NCI-H524 treated with DMSO at 0.1 percent for 48 hours (cell line): ENCODE results near the gene SMIM29.
"Not testable (repeated sequence)": the region's sequence is repeated elsewhere in the genome, so short reads cannot be mapped to it uniquely, and the experiment has no call there.

Source experiments
- DNase-seq: peaks from one replicate; lab custom pipeline; 2025; lab: John Stamatoyannopoulos, UW

SMIM29 gene

DNA sequence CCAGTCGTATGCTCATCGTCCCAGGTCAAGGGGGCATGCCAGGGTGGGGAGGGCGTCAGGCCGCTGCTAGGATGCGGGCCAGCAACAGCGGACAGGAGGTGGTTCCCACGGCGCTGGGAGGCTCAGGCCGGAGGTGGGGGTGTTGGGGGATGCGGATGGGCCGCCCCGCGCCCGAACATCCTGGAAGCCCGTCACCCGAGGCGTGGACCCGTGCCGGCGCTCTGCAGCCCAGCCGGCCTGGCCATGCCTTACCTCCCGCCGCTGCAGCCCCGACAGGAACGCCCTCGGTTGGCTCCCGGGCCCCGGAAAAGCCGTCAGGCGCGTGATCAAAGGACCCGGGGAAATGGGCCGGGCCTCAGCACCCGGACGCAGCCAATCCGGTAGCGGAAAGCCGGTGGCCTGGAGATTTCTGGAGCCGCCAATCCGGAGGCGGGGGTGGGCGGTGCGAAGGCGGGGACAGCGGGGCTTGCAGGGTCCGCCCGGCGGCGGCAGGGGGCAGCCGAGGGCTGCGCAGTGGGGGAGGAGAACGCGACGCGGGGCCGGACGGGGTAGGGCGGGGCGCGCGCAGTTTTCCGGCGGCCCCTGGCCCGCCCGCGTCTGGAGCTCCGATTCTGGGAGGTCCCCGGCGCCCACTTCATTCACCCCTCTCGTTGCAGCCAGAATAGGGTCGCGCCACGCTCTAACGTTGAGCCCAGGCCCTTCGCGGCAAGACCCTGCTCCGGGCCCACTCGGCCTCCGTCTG, at the start of gene SMIM29:
Gene SMIM29, minus strand, starts transcription at position 280 of the 742 bp plus-strand sequence. CDS start 1,215 bp downstream, outside the sequence.
- DNase-seq = peak; percentile 66

DNA sequence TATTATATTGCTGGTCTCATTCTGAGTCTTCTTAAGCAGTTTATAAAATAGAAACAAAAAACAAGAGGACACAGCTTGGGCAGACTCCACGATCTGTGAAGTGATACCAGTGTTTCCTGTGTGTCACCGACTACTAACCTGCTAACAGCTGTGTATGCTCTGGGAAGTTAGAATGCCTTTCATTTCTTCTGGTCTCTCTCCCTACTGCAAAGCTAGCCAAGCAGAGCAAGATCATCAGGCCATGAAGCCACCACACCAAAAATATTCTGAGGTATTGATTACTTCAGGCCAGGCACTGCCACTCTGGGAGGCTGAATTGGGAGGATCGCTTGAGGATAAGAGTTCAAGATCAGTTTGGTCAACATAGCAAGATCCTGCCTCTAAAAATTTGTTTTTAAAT, 46.9 kb upstream of the SMIM29 start:
- DNase-seq = no peak

- no peak for DNase-seq
Observed at GRCh38 chr6:34292954-34293353, 44.1 kb upstream of the SMIM29 start.

GRCh38 chr6:34289137-34289536, 40.3 kb upstream of the SMIM29 start:
- DNase-seq = no peak

DNA sequence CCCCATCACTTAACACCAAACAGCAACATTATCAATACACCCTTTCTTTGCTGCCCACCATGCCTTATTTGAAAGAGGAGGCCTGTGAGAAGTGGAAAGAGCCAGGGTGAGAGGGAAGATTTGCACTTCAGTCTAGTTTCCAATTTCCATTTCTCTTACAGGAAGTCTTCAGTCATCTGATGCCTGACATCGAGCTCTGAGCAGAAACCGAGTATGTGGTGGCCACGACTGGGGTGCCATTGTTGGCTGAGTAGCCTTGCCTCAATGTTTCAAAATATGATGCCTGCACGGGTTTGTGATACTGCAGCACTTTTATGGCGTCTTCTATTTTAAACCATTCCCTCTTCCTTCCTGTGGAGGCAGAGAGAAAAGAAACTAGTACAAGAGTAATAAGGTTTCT, 39.8 kb upstream of the SMIM29 start:
- no peak for DNase-seq

GRCh38 chr6:34285448-34286164, 36.8 kb upstream of the SMIM29 start:
- no peak for DNase-seq

DNA sequence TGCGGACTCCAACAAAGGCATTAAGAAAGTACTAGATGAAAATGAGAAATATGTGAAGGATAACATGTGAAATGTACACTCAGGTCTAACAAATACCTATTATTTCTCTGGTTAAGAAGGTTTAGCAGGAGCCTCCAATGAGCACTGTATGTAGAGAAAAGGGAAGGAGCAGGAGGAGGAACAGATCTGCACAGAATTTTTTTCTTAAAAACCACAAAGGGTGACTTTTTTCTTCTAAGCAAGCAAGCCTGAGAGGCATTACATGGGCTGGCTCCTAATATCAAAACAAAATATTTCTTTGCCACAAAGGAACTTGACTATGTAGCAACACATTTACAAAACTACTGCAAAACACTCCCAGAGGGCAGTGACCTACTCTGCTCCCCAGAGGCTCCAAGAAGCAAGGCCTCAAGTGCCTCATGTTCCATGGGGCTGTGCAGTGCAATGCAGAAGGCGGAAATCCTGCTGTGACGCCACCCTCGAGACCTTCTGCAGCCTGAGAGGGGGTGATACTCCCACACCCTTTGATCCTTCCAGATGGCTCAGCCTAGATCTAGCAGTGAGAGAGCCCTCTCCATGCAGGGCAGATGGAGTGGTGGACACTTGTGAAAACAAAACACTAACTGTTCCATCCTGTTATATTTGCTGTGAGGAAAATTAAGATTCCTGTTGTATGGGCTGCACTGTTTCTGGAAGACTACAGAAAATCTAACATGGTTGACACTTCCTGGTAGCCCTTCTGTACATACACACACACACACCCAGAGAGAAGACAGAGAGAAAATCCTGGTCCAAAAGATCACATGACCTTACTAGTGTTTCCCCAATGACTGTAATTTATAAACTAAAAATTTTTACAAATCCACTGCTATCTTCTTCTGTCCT, 36.0 kb upstream of the SMIM29 start:
- peak; percentile 73 for DNase-seq

GRCh38 chr6:34281702-34282334, 33.0 kb upstream of the SMIM29 start:
- no peak for DNase-seq

DNA sequence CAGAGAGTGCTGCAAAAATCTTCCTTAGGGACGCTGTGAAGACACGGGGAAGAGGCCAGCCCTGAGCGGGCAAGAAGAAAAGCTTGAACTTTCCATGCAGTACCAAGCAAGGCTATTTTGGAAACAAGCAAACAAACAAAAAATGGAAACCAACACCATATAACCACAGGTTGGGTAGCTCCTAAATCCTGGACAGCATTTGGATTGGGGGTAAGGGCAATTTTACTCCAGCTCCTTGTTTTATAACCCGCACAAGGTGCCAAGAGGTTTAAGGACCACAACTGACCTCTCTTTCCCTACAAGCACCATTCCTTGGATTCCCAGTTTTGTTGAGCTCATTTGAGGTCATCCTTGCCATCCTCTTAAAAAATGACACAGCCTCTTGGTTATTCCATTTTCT, 31.4 kb upstream of the SMIM29 start:
- DNase-seq = no peak

GRCh38 chr6:34278833-34279232, 30.0 kb upstream of the SMIM29 start:
- DNase-seq = no peak

DNA sequence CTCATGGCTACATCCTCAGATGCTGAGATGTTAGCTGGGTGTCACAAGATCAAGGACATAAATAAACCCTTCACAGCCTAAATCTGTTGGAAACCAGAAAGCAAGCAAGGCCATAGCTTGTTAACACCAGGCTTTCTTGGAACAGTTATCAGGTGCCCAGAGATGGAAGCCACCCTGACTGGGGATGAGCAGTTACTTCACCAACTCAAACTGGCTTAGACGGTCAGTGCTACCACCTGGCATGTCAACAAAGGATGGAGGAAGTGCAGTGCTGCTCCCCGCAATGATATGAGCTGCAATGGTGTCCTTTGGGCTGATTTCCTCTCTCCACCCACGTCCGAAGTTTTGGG, 28.9 kb upstream of the SMIM29 start:
- no peak for DNase-seq

GRCh38 chr6:34276881-34277762, 28.3 kb upstream of the SMIM29 start:
- peak; percentile 42 for DNase-seq

- DNase-seq = no peak
Observed at GRCh38 chr6:34276191-34276590, 27.4 kb upstream of the SMIM29 start.

DNA sequence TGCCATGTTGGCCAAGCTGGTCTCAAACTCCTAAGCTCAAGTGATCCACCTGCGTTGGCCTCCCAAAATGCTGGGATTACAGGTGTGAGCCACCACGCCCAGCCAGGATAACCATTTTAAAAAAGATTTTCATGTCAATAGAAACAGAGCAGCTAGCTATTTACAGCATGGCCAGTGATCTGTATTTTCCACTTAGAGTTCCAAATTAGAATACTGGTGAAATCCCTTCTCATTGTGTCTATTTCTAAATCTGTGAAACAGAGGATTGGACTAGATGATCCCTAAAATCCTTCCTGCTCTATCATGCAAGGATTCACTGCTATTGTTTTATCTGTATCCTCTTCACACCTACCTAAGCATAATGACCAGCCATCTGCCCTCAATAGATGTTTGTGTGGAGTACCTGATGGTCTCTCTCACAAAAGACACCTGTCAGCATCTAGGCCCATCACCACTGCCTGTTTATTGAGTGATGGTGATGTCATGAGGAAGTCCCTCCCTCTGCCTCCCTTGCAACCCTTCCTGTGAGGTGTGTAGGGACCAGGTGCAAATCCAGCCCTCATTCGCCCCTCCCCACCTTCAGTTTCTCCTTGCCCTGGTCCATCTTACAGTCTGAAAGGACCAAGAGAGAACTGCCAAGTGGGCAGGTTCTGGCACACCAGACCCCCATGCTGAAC, 26.5 kb upstream of the SMIM29 start:
- peak; percentile 3 for DNase-seq

DNA sequence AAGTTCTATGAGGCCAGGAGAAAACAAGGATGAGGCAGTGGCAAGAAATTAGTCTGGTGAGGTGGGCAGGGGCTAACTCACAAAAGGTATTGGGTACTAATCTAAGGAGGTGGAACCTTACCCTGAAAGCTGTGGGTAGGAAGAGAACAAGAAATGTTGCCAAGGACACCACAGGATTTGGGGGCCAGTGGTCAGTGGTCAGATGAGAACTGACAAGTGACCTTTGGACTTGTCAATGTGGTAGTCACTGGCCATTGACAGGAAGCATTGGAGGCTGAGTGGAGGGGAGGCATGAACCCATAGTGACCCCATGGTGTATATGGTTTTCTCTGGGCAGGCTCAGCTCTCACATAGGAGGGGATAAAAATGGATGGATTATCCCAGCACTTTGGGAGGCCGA, 25.3 kb upstream of the SMIM29 start:
- no peak for DNase-seq

DNA sequence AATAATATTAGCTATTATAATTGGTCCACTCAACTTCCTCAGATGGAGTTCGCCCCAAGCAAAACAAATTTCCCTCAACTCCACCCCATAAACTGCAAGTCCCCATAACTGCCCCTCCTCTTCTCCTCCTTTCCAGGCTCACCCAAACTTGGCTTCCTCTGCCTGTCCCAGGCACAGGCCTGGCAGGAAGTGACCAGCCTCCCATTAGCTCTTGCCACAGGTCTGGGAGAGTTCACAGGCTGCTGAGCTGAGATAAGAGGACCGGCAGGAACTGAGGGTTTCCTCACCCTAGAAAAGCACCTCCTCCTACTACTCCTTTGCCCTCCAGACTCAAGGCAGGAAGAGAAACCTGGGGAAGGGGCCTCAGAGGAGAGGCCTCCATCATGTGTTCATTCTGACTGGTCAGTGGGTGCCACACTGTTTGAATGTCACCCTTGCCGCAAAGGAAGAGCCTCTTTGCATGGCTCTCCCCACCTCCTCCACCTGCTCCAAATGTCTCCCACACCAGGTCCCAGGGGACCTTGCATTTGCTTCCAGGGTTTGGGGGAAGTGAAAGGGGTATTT, 24.5 kb upstream of the SMIM29 start:
- no peak for DNase-seq

- DNase-seq = no peak
Observed at GRCh38 chr6:34272013-34272926, 23.5 kb upstream of the SMIM29 start.

GRCh38 chr6:34269658-34270341, 21.0 kb upstream of the SMIM29 start:
- not testable (repeated sequence) for DNase-seq

GRCh38 chr6:34269132-34269531, 20.3 kb upstream of the SMIM29 start:
- not testable (repeated sequence) for DNase-seq
